Stimulated activated CD4-positive, alpha-beta T cell treated with anti-CD3 and anti-CD28 coated beads, TNF-alpha, amount 100 ng/mL, for 4 hours (primary cell): ENCODE data around the gene SCN4A.
"Not testable (repeated sequence)": the region's sequence is repeated elsewhere in the genome, so short reads cannot be mapped to it uniquely, and the experiment has no call there.

Experiments
- DNase-seq, 3 experiments: peaks; one replicate each; pipeline ENCODE4 v3.0.0-alpha.2; 2020; ENCODE audit warnings: low read depth in 3 of 3

Gene SCN4A

DNA sequence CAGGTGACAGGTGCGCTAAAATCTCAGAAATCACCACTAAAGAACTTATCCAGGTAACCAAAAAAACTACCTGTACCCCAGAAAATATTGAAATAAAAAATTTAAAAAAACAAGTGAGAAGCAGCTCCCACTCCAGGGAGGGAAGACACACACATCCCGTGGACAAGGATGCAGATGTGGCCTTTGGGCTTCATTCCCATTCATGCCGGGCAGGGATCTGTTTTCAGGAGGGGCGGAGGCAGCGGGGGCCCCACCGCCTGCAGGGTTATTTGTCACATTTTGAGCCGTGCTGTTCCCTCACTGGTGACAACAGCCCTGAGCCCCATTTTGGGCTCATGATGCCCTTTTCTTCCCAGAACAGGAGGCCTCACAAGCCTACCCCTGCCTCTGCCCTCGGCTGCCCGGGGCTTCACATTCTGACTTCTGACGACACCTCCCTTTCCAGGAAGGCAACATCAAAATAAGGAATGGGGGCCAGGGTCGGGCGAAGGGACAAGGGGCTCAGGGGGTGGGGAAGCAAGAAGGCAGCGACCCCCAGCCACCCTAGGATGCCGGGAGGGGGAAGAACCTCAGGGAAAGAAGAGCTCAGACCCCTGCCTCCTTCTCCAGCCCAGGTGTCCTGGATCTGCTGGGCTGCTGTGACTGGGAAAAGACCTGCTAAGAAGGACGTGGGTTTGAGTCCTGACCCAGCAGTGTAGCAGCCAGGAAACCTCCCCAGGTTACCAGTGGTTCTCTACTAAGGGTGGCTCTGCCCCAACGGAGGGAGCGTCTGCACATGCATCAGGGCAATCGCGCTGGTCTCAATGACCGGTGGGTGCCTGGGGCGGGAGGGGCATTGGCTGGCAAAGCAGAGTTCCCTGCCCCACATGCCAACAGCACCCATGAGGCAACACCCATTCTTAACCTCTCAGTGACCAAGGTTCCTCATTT is 38.3 kb downstream of the SCN4A start:
- no peak for DNase-seq

GRCh38 chr17:63933598-63933997 is 39.1 kb downstream of the SCN4A start:
- no peak for DNase-seq

- no peak for DNase-seq
Observed at GRCh38 chr17:63932721-63933120, 40.0 kb downstream of the SCN4A start.

- peak in 1 of 3 experiments; percentile 11 for DNase-seq
Observed at GRCh38 chr17:63931981-63932561, 40.6 kb downstream of the SCN4A start, which contains the start of gene CD79B. CD79B (minus strand) TSS chr17:63932331; CDS start chr17:63932261, 70 bp downstream.

DNA sequence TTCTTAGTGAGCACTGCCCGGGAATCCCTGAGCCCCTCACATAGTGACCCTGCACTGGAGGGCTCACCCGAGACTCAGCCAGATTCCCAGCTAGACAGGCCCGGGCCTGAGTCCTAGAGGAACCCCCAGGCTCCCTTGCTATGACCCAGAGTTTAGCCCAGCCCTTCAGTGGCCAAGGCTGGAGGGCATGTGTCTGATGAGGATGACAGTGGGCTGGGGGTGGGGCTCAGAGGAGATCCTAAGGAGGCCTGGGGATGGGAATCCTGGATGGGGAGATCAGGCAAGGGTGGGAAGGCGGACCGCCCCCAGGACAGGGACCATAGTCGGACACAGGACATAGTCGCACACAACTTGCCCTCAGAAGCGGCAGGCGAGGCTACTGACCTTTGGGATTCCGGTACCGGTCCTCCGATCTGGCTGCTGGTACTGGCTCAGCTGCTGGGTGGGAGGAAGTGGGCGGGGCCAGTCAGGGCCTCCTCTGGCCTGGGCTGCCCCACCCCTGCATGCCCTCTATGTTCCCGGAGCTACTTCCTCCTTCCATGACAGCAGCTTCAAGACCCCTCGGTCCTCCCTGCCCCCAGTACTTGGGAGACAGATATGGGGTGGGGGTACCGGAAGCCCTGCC is 41.7 kb downstream of the SCN4A start:
- DNase-seq: peak in 2 of 3 experiments; percentile 32 to 33

DNA sequence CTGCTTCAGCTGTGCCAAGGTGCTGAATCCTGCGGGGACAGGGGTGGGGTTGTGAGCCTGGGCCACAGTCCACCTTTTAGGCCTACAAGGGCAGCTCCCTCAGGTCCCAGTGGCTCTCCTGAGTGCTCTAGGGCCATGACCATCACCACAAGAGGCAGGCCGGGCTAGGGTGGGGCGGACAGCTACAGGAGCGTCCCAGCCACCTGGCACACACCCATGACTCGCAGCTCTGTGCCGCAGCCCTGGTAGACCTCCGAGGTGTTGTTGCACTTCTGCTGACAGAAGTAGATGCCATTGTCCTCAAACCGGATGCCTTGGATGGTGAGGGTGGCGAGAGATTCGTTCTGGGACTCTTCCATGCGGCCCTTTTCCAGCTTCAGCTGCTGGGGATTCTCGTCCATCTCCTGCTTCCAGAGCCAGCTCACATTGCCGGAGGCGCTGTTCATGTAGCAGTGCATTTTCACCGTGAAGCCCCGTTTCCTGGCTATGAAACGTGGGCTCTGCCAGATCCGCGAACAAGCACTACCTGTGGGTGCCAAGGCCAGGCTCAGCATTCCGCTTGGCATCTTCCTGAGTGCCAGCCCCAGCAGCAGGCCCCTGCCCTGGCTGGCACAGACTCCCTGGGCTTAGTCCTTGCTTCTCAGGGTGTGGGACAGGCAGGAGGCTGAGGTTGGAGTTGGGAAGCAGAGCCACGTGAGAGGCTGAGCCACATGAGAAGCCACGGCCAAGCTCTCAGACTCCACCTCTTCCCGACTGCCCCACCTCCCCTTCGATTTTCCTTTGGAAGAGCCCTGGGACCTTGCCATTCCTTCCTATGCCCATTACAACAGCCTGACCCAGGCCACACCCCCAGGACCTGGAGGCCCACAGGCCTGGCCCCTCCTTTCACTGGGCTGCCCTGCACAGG is 42.6 kb downstream of the SCN4A start:
- DNase-seq: no peak

DNA sequence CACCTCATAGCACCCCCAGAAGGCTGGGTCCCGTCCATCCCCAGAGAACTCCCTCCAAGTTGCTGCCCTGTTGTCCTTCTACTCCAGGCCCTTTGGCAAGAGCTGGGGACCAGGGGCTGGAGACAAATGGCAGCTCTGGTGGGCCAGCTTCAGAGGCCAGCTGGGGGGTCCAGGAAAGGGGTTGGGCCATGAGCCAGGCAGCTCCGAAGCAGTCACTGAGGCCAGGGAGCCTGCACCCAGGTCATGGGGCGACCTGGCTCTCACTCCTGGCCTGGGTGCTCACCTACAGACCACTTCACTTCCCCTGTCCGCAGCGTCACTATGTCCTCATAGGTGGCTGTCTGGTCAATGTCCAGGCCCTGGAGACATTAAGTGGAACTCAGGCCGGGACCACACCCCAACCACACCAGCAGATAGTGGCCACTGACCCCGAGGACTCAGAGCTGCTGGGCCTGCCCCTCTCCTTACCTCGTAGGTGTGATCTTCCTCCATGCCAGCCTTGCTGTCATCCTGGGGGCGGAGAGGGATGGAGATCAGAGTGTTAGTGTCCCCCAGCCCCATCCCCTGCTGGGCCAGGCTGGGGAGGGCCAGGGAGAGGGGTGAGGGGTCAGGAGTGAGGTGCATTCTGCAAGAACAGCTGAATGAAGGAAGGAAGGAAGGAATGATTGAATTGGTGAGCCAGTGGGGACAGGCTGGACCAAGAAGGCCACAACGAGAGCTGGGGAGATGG is 43.6 kb downstream of the SCN4A start:
- DNase-seq: no peak

DNA sequence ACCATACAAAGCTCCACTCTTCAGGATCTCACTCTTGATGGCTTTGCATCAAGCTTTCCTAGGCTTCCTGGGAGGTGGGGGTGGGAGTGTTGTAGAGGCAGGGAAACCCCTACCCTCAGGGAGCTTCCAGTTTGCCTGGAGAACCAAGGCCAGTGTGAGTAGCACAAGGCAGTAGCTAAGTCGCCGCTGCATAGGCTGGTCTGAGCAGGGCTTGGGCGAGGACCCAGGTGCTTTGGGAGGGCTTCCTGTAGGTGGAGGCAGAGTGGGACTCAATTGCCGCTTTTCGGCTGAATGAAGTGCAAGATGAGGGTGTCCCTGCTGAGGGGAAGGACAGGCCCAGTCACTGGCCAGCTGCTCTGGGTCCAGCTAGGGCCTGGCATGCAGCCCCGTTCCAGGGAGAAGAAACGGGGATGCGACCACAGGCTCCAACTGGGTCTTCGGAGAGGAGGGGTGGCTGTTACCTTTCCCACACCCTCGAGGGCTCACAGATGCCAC is 44.5 kb downstream of the SCN4A start:
- DNase-seq: no peak

DNA sequence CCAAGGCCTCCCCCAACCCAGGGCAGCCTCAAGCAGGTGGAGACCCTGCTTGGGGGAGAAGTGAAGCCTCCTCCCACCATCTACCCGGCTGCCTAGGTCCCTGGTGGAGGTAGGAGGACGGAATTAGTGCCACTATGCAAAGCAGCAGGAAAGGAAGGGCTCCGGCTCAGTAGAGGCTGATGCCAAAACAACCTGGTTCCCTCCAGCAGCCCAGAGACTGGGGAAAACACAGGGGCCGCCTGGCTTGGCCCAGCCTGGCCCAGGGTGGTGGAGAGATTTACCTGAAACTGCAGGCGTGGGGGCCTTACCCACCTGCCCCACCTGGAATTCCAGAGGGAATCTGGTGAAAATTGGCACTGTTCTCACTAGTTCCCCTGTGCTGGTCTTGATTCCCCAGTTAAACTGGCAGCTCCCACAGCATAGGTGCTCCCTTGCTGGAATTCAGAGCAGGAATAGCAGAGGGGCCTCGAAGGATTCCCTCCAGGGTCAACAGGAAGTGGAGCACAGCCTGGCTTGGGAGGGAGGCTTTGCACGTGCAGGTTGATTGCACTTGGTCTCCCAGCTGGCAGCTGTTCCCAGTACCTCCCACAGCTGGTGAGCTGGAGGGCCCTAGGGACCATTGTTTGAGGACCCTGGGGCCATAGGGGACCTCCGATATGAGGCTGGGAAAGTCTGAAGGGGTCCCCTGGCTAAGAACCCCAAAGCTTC is 45.1 kb downstream of the SCN4A start:
- no peak for DNase-seq

DNA sequence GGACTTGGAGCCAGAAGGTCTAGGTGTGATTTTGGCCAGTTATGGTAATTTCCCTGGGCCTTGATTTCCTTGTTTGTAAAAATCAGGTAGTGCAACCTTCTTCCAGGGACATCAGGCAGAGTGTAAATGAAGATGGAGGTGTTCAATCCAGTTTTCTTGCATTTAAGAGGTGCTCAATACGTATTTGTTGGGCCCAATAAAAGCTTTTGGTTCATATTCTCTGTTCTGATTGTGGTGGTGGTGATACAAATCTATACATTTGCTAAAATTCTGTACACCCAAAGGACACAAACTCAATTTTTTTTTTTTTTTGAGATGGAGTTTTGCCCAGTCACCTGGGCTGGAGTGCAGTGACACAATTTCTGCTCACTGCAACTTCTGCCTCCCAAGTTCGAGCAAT is 46.6 kb downstream of the SCN4A start:
- no peak for DNase-seq

GRCh38 chr17:63925615-63926014 is 47.1 kb downstream of the SCN4A start:
- no peak for DNase-seq

DNA sequence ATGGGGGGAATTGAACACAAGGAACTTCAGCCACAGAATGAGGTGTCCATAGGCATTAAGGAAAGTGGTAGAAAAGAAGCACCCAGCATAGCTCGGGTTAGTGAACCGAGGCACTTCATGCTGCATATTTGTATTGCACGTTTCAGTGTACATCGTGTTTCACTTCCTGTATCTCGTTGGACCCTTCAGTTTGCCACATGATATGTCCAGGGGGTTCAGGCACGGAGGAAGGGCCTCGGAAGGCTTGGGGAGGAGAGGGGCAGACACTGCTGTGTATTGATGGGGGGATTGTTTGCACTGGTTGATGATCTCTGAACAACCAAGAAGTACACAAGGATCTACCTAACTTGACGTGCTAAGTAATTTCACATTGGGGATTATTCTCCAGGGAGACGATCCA is 50.3 kb downstream of the SCN4A start:
- DNase-seq: not testable (repeated sequence)

DNA sequence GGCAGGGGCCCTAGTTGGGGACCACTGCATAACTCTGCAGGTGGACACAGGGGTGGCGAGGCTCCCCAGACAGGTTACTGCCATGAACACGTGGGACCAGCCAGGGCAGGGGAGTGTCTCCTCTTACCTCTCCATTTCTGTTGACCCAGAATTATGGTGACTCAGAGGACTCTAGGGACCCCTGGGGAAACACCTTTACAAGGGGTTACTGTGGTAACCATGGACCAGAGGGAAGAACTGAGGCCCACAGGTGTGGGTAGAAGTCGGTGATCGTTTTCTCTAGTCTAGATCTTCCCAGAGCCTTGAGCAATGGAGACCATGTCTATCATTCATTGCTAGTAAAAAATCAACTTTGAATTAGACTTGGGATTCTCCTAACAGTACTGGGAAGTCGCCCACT is 51.9 kb downstream of the SCN4A start:
- DNase-seq: not testable (repeated sequence)

DNA sequence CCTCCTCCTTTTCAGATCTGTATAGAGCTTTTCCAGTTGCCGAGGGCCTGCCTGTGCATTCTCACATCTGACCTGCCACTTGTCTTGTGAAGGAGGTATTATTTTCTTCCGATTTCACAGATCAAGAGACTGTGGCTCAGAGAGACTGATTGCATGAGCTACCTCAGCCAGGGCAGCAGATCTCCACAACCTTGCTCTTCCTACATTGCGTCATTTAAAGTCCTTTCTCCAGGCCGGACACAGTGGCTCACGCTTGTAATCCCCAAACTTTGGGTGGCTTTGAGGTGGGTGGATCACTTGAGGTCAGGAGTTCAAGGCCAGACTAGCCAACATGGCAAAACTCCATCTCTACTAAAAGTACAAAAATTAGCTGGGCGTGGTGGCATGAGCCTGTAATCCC is 52.7 kb downstream of the SCN4A start:
- DNase-seq: not testable (repeated sequence)

DNA sequence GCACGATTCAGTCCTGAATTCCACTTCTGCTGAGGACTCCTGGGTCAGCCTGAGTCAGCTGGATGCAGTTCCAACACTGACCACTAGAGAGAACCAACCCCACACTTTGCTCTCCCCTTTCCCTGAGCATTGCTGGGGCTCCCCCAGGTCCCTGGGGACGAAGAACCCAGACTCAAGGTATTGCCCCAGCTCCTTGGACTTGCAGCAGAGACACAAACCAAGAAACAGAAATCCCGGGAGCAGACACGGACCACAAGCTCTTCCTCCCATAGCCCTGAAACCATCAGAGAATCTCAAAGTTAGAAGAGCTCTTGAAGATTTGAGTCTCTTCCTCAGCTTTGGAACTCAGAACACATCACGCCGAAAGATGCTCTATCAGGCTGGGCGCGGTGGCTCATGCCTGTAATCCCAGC is 53.4 kb downstream of the SCN4A start:
- DNase-seq: peak in 2 of 3 experiments; percentile 47 to 56

DNA sequence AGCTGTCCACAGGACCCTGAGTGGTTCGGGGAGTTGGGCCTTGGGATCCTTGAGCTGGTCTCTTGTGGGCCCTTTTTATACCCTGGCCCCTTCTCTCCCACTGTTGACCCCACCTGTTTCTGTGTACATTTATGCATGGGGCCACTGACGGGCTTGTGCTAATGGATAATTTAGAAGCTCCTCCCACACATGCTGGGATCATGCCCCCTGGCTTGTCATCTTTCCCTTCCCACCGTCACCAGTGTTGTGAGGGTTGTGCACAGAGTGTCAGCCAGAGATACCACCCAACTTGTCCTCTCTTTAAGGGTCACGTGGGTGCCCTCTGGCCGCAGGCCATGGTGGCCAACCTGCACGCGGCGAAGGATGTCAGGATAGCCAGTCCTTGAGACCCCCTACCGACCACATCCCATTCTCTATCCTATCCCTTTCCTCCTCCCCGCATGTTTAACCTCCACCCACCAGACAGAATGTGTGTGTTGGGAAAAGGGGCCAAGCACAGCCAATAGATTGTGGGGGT is 53.9 kb downstream of the SCN4A start, which contains the start of gene GH1:
TSS of gene GH1 (minus strand) at position 51 of the 517 bp plus-strand sequence. CDS start 63 bp downstream, outside the sequence.
- DNase-seq: not testable (repeated sequence)

DNA sequence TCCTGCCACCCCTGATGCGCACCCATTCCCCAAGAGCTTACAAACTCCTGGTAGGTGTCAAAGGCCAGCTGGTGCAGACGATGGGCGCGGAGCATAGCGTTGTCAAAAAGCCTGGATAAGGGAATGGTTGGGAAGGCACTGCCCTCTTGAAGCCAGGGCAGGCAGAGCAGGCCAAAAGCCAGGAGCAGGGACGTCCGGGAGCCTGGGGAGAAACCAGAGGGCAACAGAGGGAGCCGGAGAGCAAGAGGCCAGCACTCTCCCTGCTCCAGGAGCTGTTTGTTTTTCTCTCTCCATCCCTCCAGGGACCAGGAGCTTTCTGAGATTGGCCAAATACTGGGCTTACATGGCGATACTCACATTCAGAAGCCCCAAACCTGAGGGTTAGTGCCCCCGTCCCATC is 54.4 kb downstream of the SCN4A start:
- no peak for DNase-seq

DNA sequence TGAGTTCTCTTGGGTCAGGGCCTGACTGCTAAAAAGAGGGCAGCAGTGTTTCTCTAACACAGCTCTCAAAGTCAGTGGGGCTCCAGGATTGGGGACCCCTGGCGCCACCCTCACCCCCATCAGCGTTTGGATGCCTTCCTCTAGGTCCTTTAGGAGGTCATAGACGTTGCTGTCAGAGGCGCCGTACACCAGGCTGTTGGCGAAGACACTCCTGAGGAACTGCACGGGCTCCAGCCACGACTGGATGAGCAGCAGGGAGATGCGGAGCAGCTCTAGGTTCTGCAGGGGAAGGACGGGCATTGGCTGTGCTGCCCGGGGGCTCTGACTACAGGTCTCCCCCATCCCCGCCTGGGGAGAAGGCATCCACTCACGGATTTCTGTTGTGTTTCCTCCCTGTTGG is 55.1 kb downstream of the SCN4A start:
- no peak for DNase-seq

DNA sequence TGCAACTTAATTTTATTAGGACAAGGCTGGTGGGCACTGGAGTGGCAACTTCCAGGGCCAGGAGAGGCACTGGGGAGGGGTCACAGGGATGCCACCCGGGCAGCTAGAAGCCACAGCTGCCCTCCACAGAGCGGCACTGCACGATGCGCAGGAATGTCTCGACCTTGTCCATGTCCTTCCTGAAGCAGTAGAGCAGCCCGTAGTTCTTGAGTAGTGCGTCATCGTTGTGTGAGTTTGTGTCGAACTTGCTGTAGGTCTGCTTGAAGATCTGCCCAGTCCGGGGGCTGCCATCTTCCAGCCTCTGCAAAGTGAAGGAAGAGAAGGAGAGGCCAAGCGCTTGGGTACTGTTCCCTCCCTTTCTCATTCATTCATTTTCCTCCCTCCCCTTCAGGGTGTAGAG is 55.5 kb downstream of the SCN4A start:
- not testable (repeated sequence) for DNase-seq
